Heart left ventricle (tissue), 16 donors: ENCODE results near the gene MSANTD3. TPM values are rescaled to one million over a fixed set of nuclear protein-coding genes. Genes with fewer than 3 reads are reported as not detected.

Experiments used
- ATAC-seq, 4 donors: fragments of 200-7000 bp; cut with Tn5 transposase; one replicate each; pipeline ENCODE4 v1.9.1; 2020 to 2022; ENCODE audit warnings: moderate library complexity in 4 of 4, mild to moderate bottlenecking in 3 of 4, moderate number of reproducible peaks in 1 of 4
- DNase-seq, 5 donors: peaks; one replicate each; pipeline ENCODE4 v3.0.0-alpha.2; 2020
- H3K27ac ChIP-seq, 12 donors: fragments of 200-600 bp; sonication (generic) in 4 of 12; one replicate each; pipeline versions ENCODE4 v1.5.0 to v1.8.0; 2016 to 2022; ENCODE audit warnings: mild to moderate bottlenecking in 2 of 12
- H3K27me3 ChIP-seq, 9 donors: fragments of 200-600 bp; sonication (generic) in 2 of 9; one replicate each; pipeline versions ENCODE4 v1.5.1 to v1.8.0; 2016 to 2022; ENCODE audit warnings: mild to moderate bottlenecking in 3 of 9
- H3K36me3 ChIP-seq, 9 donors: fragments of 200-600 bp; sonication (generic) in 2 of 9; one replicate each; pipeline versions ENCODE4 v1.5.0 to v1.8.0; 2018 to 2022; ENCODE audit warnings: mild to moderate bottlenecking in 2 of 9
- H3K4me1 ChIP-seq, 12 donors: fragments of 200-600 bp; sonication (generic) in 4 of 12; one replicate each; pipeline versions ENCODE4 v1.5.0 to v1.8.0; 2016 to 2022; ENCODE audit warnings: mild to moderate bottlenecking in 3 of 12
- H3K4me3 ChIP-seq, 12 donors: fragments of 200-600 bp; sonication (generic) in 4 of 12; one replicate each; pipeline versions ENCODE4 v1.5.0 to v1.8.0; 2017 to 2022; ENCODE audit warnings: mild to moderate bottlenecking in 9 of 12, moderate library complexity in 4 of 12
- H3K9me3 ChIP-seq, 12 donors: fragments of 200-600 bp; sonication (generic) in 4 of 12; one replicate each; pipeline versions ENCODE4 v1.5.0 to v1.8.0; 2016 to 2022; ENCODE audit warnings: mild to moderate bottlenecking in 1 of 12
- POLR2A ChIP-seq, 2 donors: fragments of 450-650 bp; IDR thresholded peaks; one replicate each; pipeline ENCODE4 v1.6.1; 2017; ENCODE audit warnings: antibody characterized with exemption in 2 of 2, mild to moderate bottlenecking in 2 of 2, moderate library complexity in 2 of 2
- WGBS, 4 donors: extraction: QIAGEN DNeasy Blood & Tissue Kit in 2 of 4; methylation state at CpG; one replicate each; pipeline versions ENCODE4 v1.1.5 to v1.1.7; 2013 to 2018; 5-methylcytosine and 5-hydroxymethylcytosine counted together
- intact Hi-C, 10 donors: fragments of 100-400 bp; cut with DNase I; formaldehyde crosslinking; loops; one replicate each; pipeline versions ENCODE4 v1.11.1 to v1.14.2; 2022
- polyA plus RNA-seq, 2 donors: library from polyadenylated mRNA; stranded (reverse); fragments of 200-250 nt; gene quantifications; one replicate each; pipeline ENCODE4 v1.2.3, GENCODE V29; 2013
- total RNA-seq, 9 donors: library from RNA; depleted of rRNA in 2 of 9; stranded (reverse); fragments of >200 nt in 2 of 9; fragmentation: NEBNext Ultra II Directional in 3 of 9; extraction: Animal tissue kit (Norgen Biotek cat#: 25700) in 3 of 9; gene quantifications; one replicate each; pipeline versions ENCODE4 v1.1.0 to v1.2.4, GENCODE V29; 2016 to 2023
- TF ChIP-seq, protein P1 (sequence below), 12 donors: fragments of 200-600 bp; sonication (generic) in 4 of 12; IDR thresholded peaks; one replicate each; pipeline versions ENCODE4 v1.5.0 to v1.8.0; 2018 to 2022; ENCODE audit warnings: antibody characterized with exemption in 12 of 12, mild to moderate bottlenecking in 5 of 12
- donor health status: ischemic (EF 13 %, LVEDD 7.1; RV severe dilation, severe dysfunction).
- donor health status: healthy with polysubstance abuse.
- donor health status: DM: no; HTN: yes; CAD: no.
- donor health status: DM: no; HTN: no; CAD: no.
- donor health status: ischemic (EF 25% LVEDD 6.9; RV normal size, moderate dysfunction).
- donor health status: ischemic (EF 25% LVEDD 5.7; RV mildly dilated, moderate dysfunction).
- donor health status: healthy.
- donor health status: DM: yes; HTN: yes; CAD: no.
- donor health status: ischemic (EF 35%, LVEDD 5.7; RV mildly dilated, moderate dysfunction).
- donor health status: nonischemic (EF 11% LVEDD 7.7; RV severe dilation, severe dysfunction).
- donor health status: DM: yes; HTN: yes; CAD: no.
- donor health status: PGD.
- donor health status: ischemic (EF 29% LVEDD 5.4; RV normal size, mild dysfunction).
- donor health status: nonischemic (EF 23%, LVEDD 6.1; RV moderate dilation, normal function).

The MSANTD3 gene
- total and polyA plus RNA-seq, 11 donors: 14.3 to 60.5 (median 24.1) TPM

DNA sequence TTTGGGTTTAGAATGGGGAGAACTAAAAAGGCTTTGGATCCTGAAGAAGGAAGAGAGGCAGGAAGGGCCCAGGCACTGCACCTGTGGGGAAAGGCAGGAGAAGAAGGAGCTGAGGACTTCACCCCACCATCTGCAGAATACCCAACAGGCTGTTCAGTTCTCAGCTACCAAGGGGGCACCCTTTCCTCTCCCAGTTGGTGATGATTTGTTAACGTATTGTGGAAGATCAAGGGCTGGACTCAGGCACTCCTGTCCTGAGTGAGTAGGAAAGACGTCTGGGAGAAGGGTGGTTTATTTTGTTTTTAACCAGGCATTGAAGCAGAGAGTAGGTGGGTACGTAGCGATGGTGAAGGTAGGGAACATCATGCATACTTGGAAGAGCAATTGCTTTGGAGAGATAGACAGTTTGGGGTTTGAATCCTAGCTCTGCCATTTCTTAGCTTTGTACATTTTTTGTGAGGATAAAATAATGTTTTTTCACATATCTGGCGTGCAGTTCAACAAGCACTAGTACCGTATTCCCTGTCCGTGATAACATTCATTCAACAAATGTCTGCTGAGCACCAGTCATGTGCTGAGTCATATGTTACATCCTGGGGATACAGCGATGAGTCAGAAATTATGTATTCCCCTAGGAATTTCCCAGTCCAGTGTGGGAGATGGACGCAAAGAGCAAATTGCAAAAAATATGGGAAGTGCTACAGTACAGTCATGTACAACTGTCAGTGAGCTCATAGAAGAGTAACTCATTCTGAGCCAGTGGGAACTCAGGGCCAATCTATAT is 2.1 kb downstream of the MSANTD3 start:
- 46 to 55% (median 53%) methylated on average over 9 of the region's 9 CpGs for WGBS, 4 donors
- intact Hi-C loops: loop anchor here in 8 of 10 donors (5.0 to 10.0 kb wide), 6 partner anchors 74 to 604 kb away; partner anchors contain the start of genes TEX10 (in 7 of the 8) and NR4A3 (in 1 of the 8)
- no peak for TF ChIP-seq POLR2A (IDR thresholded peaks at IDR 0.05)
- TF ChIP-seq, protein P1, sequence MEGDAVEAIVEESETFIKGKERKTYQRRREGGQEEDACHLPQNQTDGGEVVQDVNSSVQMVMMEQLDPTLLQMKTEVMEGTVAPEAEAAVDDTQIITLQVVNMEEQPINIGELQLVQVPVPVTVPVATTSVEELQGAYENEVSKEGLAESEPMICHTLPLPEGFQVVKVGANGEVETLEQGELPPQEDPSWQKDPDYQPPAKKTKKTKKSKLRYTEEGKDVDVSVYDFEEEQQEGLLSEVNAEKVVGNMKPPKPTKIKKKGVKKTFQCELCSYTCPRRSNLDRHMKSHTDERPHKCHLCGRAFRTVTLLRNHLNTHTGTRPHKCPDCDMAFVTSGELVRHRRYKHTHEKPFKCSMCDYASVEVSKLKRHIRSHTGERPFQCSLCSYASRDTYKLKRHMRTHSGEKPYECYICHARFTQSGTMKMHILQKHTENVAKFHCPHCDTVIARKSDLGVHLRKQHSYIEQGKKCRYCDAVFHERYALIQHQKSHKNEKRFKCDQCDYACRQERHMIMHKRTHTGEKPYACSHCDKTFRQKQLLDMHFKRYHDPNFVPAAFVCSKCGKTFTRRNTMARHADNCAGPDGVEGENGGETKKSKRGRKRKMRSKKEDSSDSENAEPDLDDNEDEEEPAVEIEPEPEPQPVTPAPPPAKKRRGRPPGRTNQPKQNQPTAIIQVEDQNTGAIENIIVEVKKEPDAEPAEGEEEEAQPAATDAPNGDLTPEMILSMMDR (IDR thresholded peaks at IDR 0.05): no peak
- ATAC-seq (peak; percentile 25 to 73 (median 66)), DNase-seq (peak in 1 of 5 donors; percentile 16)
- peaks cover 0 to 33% (median 20%) of the 10 kb centered on the region in 12 donors for H3K4me1 ChIP-seq
- no peaks in the 10 kb centered on the region for H3K36me3 ChIP-seq
- H3K4me3 ChIP-seq: peak overlapping the region in 4 of 12 donors; percentile 8 to 26 (median 19)
- peak overlapping the region in 7 of 12 donors; percentile 17 to 93 (median 86) for H3K27ac ChIP-seq
- no peaks in the 10 kb centered on the region for H3K9me3 ChIP-seq
- no peaks in the 10 kb centered on the region for H3K27me3 ChIP-seq

DNA sequence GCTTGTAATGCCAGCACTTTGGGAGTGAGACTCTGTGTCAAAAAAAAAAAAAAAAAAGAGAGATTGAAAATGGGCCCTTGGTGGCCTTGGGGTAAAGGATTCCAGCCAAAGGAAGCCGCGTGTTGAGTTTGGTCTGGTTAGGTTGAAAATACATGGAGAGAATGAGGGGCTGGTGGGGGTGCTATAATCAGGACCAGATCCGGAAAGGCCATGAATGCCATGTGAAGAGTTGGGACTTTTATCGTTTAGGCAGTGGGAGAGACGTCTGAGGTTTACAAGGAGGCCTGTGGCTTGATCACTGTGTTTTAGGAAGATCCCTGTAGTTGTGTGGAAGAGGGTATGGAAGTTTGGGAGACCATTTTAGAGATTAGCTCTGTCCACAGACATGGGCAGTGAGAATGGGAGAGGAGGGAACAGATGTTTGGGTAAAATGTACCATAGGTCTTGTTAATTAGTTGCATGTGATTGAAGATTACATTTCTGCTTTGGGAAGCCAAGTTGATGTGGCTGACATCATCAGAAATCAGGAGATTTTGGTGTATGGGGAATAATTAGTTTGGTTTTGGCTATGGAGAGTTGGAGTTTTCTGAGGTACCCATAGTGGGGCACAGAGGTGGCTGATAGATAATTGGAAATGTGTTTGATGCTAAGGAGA is 3.5 kb downstream of the MSANTD3 start:
- ATAC-seq (no peak), DNase-seq (no peak)
- intact Hi-C loops: no loop called here
- no peak overlapping the region for H3K4me3 ChIP-seq
- no peaks in the 10 kb centered on the region for H3K36me3 ChIP-seq
- no peaks in the 10 kb centered on the region for H3K27me3 ChIP-seq
- H3K27ac ChIP-seq: peak overlapping the region in 1 of 12 donors; percentile 86
- H3K9me3 ChIP-seq: peaks cover 0 to 2% (median 0%) of the 10 kb centered on the region in 12 donors
- peaks cover 0 to 33% (median 20%) of the 10 kb centered on the region in 12 donors for H3K4me1 ChIP-seq
- WGBS, 4 donors: 92 to 97% (median 93%) methylated on average over 5 of the region's 5 CpGs
- TF ChIP-seq, protein P1 (IDR thresholded peaks at IDR 0.05): no peak
- TF ChIP-seq POLR2A (IDR thresholded peaks at IDR 0.05): no peak

DNA sequence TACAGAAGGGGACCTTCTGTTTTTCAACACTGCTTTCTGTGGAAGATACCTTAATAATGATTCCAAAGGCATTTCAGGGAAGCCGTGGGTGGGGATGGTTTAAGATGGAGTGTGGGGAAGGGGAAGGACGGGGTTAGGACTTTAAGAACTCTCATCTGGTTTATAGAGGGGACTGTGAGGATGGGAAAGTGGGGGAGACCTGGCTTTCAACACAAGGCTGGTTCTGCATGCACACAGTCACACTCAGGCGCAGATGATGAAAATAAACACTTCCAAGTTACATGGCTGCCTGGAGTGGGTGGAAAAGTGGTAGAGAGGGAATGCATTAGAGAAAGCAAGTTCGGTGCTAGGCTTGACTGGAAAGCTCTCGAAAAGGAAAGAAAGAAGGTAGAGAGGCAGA is 4.9 kb downstream of the MSANTD3 start:
- Histone ChIP-seq H3K36me3 (no peaks in the 10 kb centered on the region), H3K27ac (no peak overlapping the region), H3K9me3 (peaks cover 0 to 4% (median 0%) of the 10 kb centered on the region in 12 donors), H3K4me1 (peaks cover 0 to 22% (median 16%) of the 10 kb centered on the region in 12 donors), H3K27me3 (no peaks in the 10 kb centered on the region), H3K4me3 (no peak overlapping the region)
- WGBS, 4 donors: 92 to 95% (median 94%) methylated on average over 5 of the region's 5 CpGs
- intact Hi-C loops: no loop called here
- no peak for ATAC-seq
- DNase-seq: no peak
- TF ChIP-seq, protein P1 (IDR thresholded peaks at IDR 0.05): no peak
- TF ChIP-seq POLR2A (IDR thresholded peaks at IDR 0.05): no peak

DNA sequence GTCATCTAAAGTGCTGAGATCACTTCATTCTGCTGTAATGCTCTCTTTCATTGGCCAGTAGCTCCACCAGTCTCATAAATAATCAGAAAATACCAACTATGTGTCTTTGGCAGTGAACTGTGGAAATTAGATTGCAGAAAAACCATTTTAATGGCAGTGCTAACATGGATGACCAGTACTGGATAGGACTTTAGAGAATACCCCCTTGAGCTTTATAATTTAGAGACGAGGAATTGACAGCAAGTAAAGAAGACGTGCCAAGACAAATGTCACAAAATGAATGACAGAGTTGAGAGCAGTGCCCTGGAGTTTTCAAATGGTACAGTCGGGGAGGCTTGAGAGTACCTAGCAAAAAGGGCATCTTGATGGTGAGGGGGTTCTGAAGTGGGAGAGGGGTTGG is 5.8 kb downstream of the MSANTD3 start:
- Histone ChIP-seq H3K9me3 (peaks cover 0 to 4% (median 0%) of the 10 kb centered on the region in 12 donors), H3K36me3 (no peaks in the 10 kb centered on the region), H3K4me3 (no peak overlapping the region), H3K4me1 (peaks cover 0 to 22% (median 15%) of the 10 kb centered on the region in 12 donors), H3K27ac (no peak overlapping the region), H3K27me3 (no peaks in the 10 kb centered on the region)
- no peak for ATAC-seq
- no peak for DNase-seq
- TF ChIP-seq, protein P1 (IDR thresholded peaks at IDR 0.05): no peak
- TF ChIP-seq POLR2A (IDR thresholded peaks at IDR 0.05): no peak
- intact Hi-C loops: no loop called here
- 89 to 94% (median 92%) methylated on average over 3 of the region's 3 CpGs for WGBS, 4 donors
